Spleen (tissue), 7 donors: Measurements from ENCODE around the gene KASH5.

ENCODE experiments used
- POLR2AphosphoS5 ChIP-seq, 3 donors: sonication (generic); formaldehyde crosslinking; IDR thresholded peaks; one replicate each; pipeline ENCODE4 v1.5.1; 2017; ENCODE audit warnings: antibody characterized with exemption in 3 of 3
- TF ChIP-seq, protein P1 (sequence below), 11 experiments: fragments of 200-600 bp in 7 of 11; fragments of 450-650 bp in 4 of 11; sonication (generic) in 4 of 11; IDR thresholded peaks in 8 of 11; conservative IDR thresholded peaks in 3 of 11; 1 replicate in 7 of 11; 2 replicates in 4 of 11; pipeline versions ENCODE4 v1.4.0 to v1.8.0; 2016 to 2021; ENCODE audit warnings: antibody characterized with exemption in 11 of 11, inconsistent platforms in 4 of 11, mild to moderate bottlenecking in 1 of 11
- donor health status: DM: no; HTN: no; CAD: no; lungs with moderate emphysema.
- donor health status: DM: no; HTN: no; CAD: no.
- donor health status: DM: no; HTN: no; CAD: no.

DNA sequence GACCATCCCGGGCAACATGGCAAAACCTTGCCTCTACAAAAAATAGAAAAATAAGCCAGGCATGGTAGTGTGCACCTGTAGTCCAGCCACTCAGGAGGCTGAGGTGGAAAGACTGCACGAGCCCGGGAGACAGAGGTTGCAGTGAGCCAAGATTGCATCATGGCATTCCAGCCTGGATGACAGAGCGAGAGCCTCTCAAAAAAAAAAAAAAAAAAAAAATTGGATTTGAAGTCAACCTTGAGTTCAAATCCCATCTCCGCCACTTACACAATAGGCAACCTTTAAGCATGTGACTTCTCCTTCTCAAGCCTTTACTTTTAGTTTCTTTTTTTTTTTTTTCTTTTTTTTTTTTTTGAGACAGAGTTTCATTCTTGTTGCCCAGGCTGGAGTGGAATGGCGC is 12.0 kb downstream of the KASH5 start:
- TF ChIP-seq, protein P1, sequence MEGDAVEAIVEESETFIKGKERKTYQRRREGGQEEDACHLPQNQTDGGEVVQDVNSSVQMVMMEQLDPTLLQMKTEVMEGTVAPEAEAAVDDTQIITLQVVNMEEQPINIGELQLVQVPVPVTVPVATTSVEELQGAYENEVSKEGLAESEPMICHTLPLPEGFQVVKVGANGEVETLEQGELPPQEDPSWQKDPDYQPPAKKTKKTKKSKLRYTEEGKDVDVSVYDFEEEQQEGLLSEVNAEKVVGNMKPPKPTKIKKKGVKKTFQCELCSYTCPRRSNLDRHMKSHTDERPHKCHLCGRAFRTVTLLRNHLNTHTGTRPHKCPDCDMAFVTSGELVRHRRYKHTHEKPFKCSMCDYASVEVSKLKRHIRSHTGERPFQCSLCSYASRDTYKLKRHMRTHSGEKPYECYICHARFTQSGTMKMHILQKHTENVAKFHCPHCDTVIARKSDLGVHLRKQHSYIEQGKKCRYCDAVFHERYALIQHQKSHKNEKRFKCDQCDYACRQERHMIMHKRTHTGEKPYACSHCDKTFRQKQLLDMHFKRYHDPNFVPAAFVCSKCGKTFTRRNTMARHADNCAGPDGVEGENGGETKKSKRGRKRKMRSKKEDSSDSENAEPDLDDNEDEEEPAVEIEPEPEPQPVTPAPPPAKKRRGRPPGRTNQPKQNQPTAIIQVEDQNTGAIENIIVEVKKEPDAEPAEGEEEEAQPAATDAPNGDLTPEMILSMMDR (IDR thresholded peaks at IDR 0.05 in 8 of 11, conservative IDR thresholded peaks at IDR 0.05 in 3 of 11) = no peak
- TF ChIP-seq POLR2AphosphoS5 (IDR thresholded peaks at IDR 0.05) = no peak
